ENCODE data around the gene HAUS7. TPM values are rescaled to one million over a fixed set of nuclear protein-coding genes. Genes with fewer than 3 reads are reported as not detected.

The HAUS7 gene
- total RNA-seq, 1 experiment from 2014 or later, result 46.5 TPM

GRCh38 chrX:153509592-153509991 is 39.2 kb upstream of the HAUS7 start (continued):
- no peak for TF ChIP-seq PRDM15 (CRISPR knock-in tag; IDR thresholded peaks at IDR 0.05)
- TF ChIP-seq SP1 (CRISPR knock-in tag; conservative IDR thresholded peaks at IDR 0.05), result no peak

GRCh38 chrX:153507484-153508178 is 37.3 kb upstream of the HAUS7 start:
- Mint-ChIP-seq H3K4me1 (0 out of 2 replicates have a peak, but pooled peaks cover 2% of the 10 kb centered on the region), H3K4me3 (no peak overlapping the region), H3K9me3 (no peaks in the 10 kb centered on the region), H3K27ac (no peak overlapping the region), H3K27me3 (ENCODE audit: low read depth) (no peaks in the 10 kb centered on the region), H3K36me3 (no peaks in the 10 kb centered on the region)
- peak; percentile 71 for TF ChIP-seq CTCF (IDR thresholded peaks at IDR 0.05)
- TF ChIP-seq NFE2L1 (CRISPR knock-in tag; IDR thresholded peaks at IDR 0.05), result no peak
- peak; percentile 96 for ATAC-seq
- peak; percentile 86 for DNase-seq (ENCODE audit: low spot score)
- CTCF ChIA-PET, result interaction anchor here (0.6 to 4.2 kb wide), 25 partner anchors 8 to 566 kb away, joined by 3 to 54 read pairs (median 5); partner anchors contain the start of genes ATP2B3, BGN and HAUS7
- POLR2A ChIA-PET, result no interaction called here

- ChIA-PET CTCF (interaction anchor here (0.6 to 3.3 kb wide), 2 partner anchors 29 to 45 kb away, joined by 3 to 41 read pairs; no protein-coding TSS in a partner anchor), POLR2A (no interaction called here)
- H3K27me3 Mint-ChIP-seq (ENCODE audit: low read depth), result no peaks in the 10 kb centered on the region
- no peaks in the 10 kb centered on the region for H3K4me1 Mint-ChIP-seq
- no peaks in the 10 kb centered on the region for H3K36me3 Mint-ChIP-seq
- H3K4me3 Mint-ChIP-seq, result no peak overlapping the region
- H3K9me3 Mint-ChIP-seq, result peaks cover 6% of the 10 kb centered on the region; the same call in 1 of the 2 replicates
- DNase-seq (ENCODE audit: low spot score) (no peak), ATAC-seq (no peak)
- H3K27ac Mint-ChIP-seq, result no peak overlapping the region
- TF ChIP-seq HMGXB4 (CRISPR knock-in tag; IDR thresholded peaks at IDR 0.05) (no peak), AFF4 (CRISPR knock-in tag; IDR thresholded peaks at IDR 0.05; ENCODE audit: borderline replicate concordance) (no peak), TP53 (CRISPR knock-in tag; IDR thresholded peaks at IDR 0.05) (no peak), TCF7 (CRISPR knock-in tag; IDR thresholded peaks at IDR 0.05; ENCODE audit: low read depth) (no peak), ZNF423 (CRISPR knock-in tag; IDR thresholded peaks at IDR 0.05) (no peak), STAT6 (CRISPR knock-in tag; conservative IDR thresholded peaks at IDR 0.05; ENCODE audit: low read depth) (no peak), RORB (CRISPR knock-in tag; IDR thresholded peaks at IDR 0.05) (no peak), NR1H2 (CRISPR knock-in tag; IDR thresholded peaks at IDR 0.05) (no peak), NFE2L1 (CRISPR knock-in tag; IDR thresholded peaks at IDR 0.05) (no peak), NFATC4 (CRISPR knock-in tag; IDR thresholded peaks at IDR 0.05) (no peak), ELF4 (CRISPR knock-in tag; IDR thresholded peaks at IDR 0.05; ENCODE audit: low read depth) (no peak), FOXP1 (CRISPR knock-in tag; IDR thresholded peaks at IDR 0.05; ENCODE audit: borderline replicate concordance) (no peak), PREB (CRISPR knock-in tag; IDR thresholded peaks at IDR 0.05; ENCODE audit: borderline replicate concordance) (no peak)
Measured at GRCh38 chrX:153505361-153505760, 35.0 kb upstream of the HAUS7 start.

All from WTC11 (cell line).